Measurements from ENCODE around the gene PFN1.
"Not testable (repeated sequence)": the region's sequence is repeated elsewhere in the genome, so short reads cannot be mapped to it uniquely, and the experiment has no call there.

PFN1 gene

DNA sequence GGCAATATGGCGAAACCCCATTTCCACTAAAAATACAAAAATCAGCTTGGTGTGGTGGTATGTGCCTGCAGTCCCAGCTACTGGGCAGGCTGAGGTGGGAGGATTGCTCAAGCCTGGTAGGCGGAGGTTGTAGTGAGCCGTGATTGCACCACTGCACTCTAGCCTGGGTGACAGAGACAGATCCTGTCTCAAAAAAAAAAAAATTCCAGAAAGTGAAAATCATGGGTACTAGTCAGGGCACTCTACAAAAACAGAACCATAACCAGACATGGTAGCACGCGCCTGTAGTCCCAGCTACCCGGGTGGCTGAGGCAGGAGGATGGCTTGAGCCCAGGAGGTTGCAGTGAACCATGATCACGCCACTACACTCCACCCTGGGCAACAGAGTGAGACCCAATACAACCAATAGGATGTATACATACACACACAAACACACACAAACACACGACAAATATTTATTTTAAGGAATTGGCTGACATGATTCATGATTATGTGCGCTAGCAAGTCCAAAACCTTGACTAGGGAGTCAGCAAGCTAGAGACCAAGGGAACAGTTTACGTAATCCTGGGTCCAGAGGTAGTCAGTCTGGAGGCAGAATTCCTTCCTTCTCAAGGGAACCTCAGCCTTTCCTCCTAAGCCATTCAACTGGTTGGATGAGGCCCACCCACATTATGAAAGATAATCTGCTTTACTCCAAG is 27.8 kb downstream of the PFN1 start:
- DNase-seq = peak; percentile 88

DNA sequence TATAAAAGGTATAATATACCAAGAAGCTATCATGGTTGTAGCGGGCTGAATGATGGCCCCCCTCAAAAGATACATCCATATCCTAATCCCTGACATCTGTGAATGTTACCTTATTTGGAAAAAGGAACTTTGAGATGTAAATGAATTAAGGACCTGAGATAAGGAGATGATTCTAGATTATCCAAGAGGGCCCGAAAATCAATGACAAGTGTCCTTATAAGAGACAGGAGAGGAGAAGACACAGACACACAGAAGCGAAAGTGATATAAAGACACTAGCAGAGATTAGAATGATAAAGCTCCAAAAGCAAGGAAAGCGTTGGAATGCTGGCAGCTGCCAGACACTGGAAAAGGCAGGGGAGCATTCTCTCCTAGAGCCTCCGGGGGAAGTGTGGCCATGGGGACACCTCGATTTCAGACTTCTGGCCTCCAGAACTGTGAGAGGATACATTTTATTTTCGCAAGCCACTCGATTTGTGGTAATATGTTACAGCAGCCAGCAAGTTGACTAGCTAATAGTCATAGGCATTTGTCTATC is 28.8 kb downstream of the PFN1 start:
- no peak for DNase-seq

DNA sequence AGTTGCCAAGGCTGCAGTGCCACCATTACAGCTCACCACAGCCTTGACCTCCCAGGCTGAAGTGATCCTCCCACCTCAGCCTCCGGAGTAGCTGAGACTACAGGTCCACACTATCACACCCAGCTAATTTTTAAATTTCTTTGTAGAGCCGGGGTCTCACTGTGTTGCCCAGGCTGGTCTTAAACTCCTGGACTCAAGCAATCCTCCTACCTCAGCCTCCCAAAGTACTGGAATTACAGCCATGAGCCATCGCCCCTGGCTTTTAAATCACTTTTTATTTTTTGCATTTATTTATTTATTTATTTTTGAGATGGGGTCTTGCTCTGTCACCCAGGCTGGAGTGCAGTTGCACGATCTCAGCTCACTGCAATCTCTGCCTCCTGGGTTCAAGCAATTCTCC is 33.8 kb downstream of the PFN1 start:
- not testable (repeated sequence) for DNase-seq

DNA sequence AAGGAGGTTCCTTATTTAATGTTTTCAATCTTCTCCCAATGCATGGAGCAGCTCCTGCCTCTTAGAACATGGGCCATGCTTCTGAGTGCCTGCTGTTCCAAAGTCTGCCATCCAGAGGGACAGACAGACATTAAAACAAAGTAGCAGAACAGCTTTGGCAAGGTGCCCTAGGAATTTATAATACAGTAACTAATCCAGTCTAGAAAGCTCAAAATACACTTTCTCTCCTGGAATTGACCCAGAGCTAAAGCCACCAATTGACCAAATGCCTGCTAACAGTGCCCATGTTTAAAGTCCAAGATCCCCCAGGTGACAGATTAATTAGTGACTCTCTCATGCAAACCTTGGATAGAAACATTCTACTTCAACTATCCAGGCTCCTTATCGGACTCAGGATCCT is 34.3 kb downstream of the PFN1 start:
- DNase-seq = no peak

DNA sequence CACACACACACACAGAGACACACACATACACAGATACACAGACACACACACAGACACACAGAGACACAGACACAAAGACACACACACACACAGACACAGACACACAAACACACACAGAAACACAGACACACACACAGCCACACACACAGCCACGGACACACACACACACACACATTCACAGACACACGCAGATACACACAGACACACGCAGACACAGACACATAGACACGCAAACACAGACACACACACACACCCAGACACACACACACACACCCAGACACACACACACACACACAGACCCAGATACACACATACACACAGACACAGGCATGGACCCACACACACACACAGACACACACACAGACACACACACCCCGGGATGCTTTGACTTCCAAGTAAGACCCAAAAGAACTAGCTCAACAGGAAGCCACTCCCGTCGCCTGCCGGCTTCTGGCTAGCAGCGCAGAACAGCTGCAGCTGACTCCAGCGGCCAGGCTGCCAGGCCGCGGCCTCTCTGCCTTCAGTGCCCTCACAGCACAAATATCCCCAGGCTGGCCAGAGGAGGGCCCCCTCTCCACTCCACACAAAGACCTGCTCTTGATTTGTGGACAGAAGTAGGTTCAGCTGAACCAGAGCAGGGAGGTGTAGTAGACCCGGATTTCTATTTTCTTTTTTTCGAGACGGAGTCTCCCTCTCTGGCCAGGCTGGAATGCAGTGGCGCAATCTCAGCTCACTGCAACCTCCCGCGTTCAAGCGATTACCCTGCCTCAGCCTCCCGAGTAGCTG is 39.4 kb downstream of the PFN1 start:
- peak; percentile 92 for DNase-seq

DNA sequence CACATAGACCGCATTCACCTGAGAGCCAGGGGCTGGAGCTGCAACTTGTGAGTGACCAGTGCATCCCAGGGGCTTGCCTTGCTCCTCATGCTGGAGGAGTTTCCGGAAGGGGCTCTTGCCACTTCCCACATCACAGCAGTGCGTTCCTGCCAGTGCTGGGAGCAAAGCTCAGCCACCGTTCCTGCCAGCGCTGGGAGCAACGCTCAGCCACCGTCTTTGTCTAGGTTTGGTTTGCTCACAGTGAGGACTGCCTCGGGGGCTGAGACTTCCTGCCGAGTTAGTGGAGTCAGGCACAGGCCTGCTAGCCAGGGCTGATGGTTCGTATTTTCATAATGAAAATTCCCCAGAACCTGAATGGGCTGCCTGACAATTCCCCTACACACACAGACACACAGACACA is 40.0 kb downstream of the PFN1 start:
- DNase-seq = no peak

DNA sequence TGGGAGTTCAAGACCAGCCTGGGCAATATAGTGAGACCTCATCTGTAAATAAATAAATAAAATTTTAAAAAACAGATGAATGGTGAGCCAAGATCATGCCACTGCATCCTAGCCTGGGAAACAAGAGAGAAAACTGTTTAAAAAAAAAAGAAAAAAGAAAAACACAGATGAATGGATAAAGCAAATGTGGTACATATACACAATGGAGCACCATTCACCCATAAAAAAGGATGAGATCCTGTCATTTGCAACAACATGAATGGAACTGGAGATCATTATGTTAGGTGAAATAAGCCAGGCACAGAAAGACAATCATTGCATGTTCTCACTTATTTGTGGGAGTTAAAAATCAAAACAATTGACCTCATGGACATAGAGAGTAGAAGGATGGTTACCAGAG is 41.7 kb downstream of the PFN1 start:
- not testable (repeated sequence) for DNase-seq

DNA sequence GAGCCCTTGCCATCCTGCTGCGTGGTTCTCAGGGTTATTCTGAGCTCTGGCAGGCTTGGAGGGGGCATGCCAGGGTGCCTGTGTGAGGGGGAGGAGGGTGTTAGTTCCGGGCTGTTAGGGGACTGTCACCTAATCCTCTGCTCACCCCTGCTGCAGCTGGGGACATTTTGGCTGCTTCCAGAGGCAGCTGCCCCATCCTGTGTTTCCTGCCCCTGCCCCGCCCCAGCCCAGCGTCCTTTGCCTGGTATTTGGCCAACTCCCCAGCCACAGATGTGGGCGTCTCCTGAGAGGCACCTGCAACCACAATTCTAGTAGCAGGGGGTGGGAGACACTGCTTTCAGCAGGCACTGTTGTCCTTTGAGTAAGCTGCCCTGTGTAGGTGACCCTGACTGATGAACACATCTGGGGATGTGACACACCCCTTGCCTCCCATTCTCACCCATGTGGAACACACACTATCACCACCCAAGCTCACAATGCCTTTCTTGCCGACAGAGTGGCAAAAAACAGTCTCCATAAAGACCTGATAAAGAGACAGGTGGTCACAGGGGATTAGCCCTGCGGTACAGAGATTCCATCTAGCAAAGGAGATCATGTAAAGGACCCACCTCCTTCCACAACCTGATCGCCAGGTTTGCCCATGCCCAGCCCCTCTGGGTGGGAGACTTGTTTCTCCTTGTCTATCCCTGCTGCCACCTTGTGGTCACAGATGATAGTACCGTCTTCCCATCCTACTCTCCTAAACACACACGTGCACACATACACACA is 45.1 kb downstream of the PFN1 start, which contains the start of gene CHRNE:
Gene CHRNE (minus strand): TSS at position 48 of the 768 bp plus-strand sequence. CDS start 35 bp downstream, at position 13.
- peak; percentile 70 for DNase-seq

DNA sequence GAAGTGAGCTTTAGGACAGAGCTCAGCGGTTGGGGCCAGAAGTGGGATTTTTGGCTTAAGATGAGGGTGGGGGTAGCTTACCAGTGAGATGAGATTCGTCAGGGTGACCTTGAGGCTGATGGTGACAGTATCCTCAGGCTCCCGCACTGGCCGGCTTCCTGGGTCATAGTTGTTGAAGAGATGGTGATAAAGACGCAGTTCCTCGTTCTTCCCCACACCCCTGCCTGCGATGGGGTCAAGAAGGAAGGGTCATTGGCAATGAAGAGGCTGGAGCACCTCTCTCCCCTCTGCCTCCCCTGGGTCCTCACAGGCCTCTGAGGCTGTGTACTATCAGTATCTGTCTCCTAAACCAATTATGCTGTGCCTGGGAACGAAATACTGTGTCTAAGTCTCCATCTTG is 45.8 kb downstream of the PFN1 start:
- no peak for DNase-seq

DNA sequence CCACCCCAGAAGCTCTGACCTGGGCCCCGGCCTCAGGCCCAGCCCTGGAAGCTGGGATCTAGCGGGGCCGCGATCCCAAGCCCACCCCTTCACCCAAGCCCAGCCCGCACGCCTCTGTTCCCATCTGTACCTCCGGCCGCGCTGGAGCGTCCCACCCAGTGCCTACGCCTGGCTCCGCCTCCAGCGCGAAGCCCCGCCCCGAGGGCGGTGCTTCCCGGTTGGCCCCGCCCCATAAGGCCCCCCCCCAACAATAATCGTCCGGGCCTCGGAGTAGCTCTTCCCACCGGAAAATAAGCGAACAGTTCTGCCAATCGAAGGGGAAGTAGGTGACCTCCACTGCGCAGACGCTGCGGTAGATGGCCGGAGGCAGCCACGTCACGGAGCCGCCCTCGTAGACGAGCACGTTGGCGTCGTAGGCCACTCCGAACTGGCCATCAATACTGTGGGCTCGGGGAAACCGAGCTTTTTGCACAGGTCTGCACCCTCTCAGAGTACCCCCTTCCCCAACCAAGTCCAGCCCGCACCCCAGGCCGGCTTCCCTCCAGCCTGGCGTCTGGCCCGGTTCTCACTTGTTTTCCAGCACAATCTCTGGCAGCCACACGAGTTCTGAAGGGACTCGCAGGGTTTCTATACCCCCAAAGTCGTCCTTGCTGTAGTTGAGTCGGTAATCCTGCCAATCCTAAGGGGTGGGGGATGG is 46.5 kb downstream of the PFN1 start:
- DNase-seq = peak; percentile 68

DNA sequence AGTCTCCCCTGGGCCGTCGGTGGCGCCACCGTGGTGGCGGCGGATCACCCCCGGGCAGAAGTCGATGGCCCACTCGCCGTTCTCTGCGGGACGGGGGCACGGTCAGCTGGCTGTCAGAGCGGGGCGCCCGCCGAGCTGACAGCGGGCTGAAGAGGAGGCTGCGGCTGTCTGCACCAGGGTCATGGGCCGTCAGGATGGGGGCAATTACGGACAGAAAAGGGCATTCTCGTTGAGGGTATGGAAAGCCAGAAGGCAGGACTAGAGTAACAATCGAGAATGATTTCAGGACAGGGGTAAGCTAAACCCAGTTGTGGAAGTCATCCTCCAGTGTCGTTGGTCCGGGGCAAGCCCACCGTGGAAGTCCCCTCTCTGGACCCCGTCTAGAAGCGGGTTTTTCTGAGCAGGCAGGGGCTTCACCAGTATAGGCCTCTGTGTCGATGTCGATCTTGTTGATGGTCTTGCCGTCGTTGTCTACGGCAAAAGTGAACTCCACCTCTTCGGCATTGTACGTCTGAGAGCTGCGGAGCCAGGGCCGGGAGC is 47.2 kb downstream of the PFN1 start:
- no peak for DNase-seq

DNA sequence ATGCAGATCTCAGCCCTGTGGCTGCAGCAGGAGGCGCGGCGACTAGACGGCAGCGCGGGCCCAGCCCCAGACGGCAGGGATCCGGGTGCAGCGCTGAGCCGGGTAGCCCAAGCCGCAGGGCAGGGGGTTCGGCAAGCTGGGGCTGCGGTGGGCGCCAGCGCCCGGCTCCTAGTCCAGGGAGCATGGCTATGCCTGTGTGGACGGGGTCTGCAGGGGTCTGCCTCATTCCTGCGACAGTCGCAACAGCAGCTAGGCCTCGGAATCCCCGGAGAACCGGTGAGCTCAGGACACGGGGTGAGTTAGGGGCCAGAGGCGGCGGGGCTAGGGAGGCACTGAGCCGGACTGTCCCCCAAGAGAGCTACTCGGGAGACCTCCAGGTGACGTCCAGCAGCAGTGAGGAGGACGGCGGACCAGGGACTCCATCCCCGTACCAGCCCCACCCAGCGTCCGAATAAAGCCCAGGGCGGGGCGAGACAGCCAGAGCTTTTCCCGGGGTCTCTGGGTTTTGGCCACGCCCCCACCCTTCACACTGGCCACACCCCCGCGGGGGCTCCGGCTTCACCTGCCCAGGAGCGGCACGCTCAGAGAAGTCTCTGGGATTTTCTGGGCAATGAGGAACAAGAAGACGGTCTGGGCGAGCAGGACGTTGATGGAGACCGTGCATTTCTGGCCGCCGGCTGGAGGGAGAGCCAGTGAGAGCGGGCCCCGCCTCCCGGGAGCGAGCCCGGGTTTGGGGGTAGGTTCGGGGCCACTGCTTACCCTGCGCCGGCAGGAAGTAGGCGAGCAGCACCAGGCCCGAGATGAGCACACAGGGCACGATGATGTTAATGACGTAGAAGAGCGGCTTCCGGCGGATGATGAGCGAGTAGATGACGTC is 47.9 kb downstream of the PFN1 start:
- DNase-seq = peak; percentile 64

DNA sequence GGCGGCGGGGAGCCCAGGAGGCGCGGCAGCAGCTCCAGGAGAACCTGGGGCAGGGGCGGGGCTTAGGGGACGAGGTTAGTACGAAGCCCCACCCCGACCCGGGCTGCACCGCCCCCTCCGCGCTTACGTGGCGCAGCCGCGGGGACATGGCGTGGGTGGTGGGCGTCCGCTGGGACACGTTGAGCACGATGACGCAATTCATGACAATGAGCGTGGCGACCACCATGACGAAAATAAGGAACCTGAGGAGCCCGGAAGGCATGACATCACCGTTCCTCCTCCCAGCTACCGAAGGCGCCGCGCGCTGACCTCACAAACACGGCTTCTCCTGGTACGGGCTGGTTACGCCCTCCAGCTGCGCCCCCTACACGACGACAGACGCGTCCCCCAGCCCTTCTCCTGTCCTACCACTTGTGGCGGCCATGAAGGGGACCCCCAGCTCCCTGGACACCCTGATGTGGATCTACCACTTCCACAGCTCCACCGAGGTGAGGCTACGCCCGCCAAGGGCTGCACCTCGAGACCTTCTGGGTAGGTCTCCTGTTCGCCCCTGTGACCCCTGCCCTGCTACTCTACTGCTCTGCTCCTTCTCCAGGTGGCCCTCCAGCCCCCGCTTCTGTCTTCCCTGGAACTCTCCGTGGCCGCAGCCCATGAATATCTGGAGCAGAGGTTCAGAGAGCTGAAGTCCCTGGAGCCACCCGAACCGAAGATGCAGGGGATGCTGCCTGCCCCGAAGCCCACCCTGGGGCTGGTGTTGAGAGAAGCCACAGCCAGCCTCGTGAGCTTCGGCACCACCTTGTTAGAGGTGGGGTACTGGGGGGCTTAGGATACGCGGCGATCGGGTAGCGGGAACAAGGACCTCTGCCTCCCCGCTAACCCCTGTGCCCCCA is 48.7 kb downstream of the PFN1 start, which contains the start of gene C17orf107:
Gene C17orf107 (plus strand): TSS at position 196 of the 890 bp plus-strand sequence. CDS start 227 bp downstream, at position 423.
- peak; percentile 98 for DNase-seq

DNA sequence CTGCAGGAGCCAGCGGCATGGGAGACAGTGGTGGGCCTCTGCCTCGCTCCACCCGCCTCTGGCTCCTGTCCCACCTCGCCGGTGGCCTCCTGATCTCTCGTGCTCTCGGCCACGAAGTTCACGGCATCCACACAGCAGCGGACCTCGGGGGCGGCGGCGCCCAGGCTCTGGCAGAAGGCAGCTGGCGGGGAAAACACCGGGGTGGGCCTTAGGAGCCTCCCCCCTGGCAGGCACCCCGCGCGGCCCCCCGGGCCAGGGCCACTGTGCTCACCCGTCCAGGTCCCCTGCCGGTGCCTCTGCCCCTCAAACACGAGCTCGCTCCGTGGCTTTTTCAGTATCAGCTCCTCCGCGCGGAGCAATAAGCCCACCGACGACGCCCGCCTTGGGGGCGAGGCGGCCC is 49.4 kb downstream of the PFN1 start:
- no peak for DNase-seq

DNA sequence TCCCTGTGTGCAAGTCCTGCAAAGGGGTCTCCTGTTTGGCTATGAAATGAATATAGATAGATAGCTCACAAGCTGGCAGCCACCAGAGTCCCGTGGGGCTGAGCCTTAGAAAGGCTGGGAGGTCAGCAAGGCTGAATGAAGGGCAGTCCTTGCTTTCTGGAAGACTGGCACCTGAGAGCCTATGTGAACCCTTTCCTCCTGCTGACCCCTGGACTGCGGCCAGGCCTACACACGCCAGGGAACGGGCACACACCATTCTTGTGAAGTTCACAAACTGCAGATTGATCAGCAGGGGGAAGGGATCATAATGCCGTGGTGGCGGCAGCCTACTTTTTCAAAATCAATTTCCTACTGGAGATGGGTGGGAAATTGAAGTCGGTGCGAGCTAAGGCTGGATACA is 50.0 kb downstream of the PFN1 start:
- no peak for DNase-seq

DNA sequence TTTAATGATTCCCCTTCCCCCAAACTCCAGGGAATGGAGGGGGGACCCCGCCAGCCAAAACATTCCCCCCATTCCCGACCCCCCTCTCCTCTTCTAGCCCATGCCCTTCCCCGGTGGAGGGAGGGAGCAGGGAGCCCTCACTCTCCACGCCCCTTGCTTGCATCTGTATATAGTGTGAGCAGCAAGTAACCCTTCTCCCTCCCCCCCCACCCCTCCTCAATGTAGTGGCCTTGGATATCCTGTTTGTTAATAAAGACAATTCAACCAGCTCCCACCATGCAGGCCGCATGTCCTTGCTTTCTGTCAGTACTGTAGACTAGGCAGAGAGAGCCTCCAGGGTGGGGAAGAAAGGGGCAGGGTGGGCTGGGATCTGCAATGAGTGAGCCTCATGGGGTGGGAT is 50.5 kb downstream of the PFN1 start:
- no peak for DNase-seq

DNA sequence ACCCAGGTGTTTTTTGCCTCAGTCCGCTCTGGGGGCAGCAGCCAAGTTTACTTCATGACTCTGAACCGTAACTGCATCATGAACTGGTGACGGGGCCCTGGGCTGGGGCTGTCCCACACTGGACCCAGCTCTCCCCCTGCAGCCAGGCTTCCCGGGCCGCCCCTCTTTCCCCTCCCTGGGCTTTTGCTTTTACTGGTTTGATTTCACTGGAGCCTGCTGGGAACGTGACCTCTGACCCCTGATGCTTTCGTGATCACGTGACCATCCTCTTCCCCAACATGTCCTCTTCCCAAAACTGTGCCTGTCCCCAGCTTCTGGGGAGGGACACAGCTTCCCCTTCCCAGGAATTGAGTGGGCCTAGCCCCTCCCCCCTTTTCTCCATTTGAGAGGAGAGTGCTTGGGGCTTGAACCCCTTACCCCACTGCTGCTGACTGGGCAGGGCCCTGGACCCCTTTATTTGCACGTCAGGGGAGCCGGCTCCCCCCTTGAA is 51.1 kb downstream of the PFN1 start:
- no peak for DNase-seq

DNA sequence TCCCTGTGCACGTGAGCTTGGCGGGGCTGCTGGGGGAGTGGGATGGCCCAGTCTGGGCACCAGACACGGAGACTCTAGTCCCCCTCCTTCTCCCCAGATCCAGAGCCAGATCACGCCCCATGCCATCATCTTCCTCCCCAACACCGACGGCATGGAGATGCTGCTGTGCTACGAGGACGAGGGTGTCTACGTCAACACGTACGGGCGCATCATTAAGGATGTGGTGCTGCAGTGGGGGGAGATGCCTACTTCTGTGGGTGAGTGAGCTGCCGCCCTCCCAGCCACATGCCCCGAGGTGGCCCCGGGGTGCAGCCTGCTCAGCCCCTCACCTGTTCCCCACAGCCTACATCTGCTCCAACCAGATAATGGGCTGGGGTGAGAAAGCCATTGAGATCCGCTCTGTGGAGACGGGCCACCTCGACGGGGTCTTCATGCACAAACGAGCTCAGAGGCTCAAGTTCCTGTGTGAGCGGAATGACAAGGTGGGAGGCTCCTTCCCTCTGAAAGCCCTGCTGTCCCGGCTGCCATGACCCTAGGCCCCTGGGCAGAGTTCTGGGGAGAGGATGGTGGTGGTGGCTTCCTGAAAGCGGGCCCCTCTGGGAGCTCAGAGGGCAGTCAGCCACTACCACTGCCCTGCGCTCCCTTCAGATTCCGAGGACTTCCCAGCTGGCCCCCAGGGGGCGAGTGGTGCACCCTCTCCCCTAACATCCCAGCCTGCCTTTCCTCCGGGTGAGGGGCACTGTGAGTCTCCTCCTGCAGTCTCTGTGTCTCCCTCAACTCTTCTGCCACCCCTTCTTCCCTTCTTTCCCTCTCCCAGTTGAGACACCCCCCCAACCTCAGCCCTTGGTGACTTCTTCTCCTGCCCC is 51.8 kb downstream of the PFN1 start:
- DNase-seq = no peak

Data from suppressor macrophage treated with lipopolysaccharide for 4 hours (primary cell).